ENCODE results near the gene ISOC2. TPM values are rescaled to one million over a fixed set of nuclear protein-coding genes. Genes with fewer than 3 reads are reported as not detected.
A peak's percentile ranks its signal among the peaks of the same experiment; 100 is the strongest.

Gene ISOC2
- total and polyA plus RNA-seq, 3 experiments from 2014 or later = 32.0 to 38.8 (median 33.7) TPM

DNA sequence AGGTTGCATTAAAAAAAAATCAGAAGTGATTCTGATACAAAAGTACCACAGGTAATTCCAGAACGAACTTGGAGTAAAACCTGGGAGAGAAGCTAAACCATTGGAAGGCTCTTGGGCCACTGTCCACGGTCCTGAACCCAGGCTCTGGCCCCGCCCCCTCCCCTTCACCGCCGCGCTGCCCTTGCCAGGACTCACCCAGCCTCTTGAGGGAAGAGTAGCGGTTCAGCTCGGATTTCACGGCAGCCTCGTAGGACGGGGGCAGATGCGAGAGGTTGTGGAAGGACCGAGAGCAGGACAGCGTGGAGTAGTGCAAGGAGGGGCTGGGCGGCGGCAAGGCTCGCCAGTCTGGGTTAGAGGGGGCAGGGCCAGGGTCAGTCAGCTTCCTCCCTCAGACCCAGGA, 24.0 kb downstream of the ISOC2 start:
- H3K27me3 ChIP-seq (ENCODE audit: insufficient read depth, low read length, poor library complexity, severe bottlenecking) = peaks cover 44% of the 10 kb centered on the region
- DNase-seq = no peak
- CTCF ChIA-PET = interaction anchor here (1.0 to 1.1 kb wide), 2 partner anchors 31 to 66 kb away, joined by 3 to 4 read pairs; no protein-coding TSS in a partner anchor

DNA sequence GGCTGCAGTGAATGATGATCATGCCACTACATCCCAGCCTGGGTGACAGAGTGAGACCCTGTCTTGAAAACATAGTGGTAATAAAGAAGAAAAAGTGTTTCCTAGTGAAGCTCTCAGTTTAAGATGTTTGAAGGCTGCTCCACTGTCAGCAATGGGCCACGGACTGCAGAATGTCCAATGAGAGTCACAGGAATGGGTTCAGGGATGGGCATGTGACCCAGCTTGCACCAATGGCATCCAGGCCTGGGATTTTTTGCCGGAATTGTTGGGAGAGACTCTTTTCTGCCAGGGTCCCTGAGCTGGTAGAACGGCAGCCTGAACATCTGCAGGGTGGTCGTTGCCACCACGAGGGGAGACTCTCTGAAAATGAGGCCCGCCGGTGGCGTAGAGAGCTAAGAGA, 24.6 kb downstream of the ISOC2 start:
- H3K27me3 Mint-ChIP-seq = peaks cover 46 to 54% of the 10 kb centered on the region in 2 donors
- no peaks in the 10 kb centered on the region for H3K9me3 ChIP-seq (ENCODE audit: low read length)
- no peak for DNase-seq
- H3K36me3 ChIP-seq (ENCODE audit: insufficient read depth, low read length) = no peaks in the 10 kb centered on the region
- H3K4me3 ChIP-seq (ENCODE audit: low read length) = no peak overlapping the region
- peaks cover 12 to 19% (median 13%) of the 10 kb centered on the region in 3 donors for H3K4me1 Mint-ChIP-seq
- peaks cover 48% of the 10 kb centered on the region for H3K27me3 ChIP-seq (ENCODE audit: insufficient read depth, low read length, poor library complexity, severe bottlenecking)
- H3K9me3 Mint-ChIP-seq = peaks cover 0 to 3% (median 3%) of the 10 kb centered on the region in 5 donors
- H3K27ac Mint-ChIP-seq = no peak overlapping the region
- ChIA-PET CTCF (interaction anchor here (1.0 to 1.1 kb wide), 2 partner anchors 32 to 67 kb away, joined by 3 to 4 read pairs; no protein-coding TSS in a partner anchor), POLR2A (no interaction called here)
- H3K4me3 Mint-ChIP-seq = no peak overlapping the region
- no peak overlapping the region for H3K27ac ChIP-seq (ENCODE audit: low read depth, low read length)
- peaks cover 12% of the 10 kb centered on the region for H3K4me1 ChIP-seq (ENCODE audit: insufficient read depth, low read length)
- H3K36me3 Mint-ChIP-seq = peaks cover 0 to 5% (median 1%) of the 10 kb centered on the region in 3 donors

More for the DNA sequence above, 24.0 kb downstream of the ISOC2 start:
- peaks cover 13 to 19% (median 14%) of the 10 kb centered on the region in 3 donors for H3K4me1 Mint-ChIP-seq
- peaks cover 15% of the 10 kb centered on the region for H3K4me1 ChIP-seq (ENCODE audit: insufficient read depth, low read length)
- peaks cover 43 to 51% of the 10 kb centered on the region in 2 donors for H3K27me3 Mint-ChIP-seq
- POLR2A ChIA-PET = no interaction called here
- H3K27ac Mint-ChIP-seq = no peak overlapping the region
- no peak overlapping the region for H3K4me3 ChIP-seq (ENCODE audit: low read length)
- H3K27ac ChIP-seq (ENCODE audit: low read depth, low read length) = no peak overlapping the region
- peaks cover 0 to 5% (median 1%) of the 10 kb centered on the region in 3 donors for H3K36me3 Mint-ChIP-seq
- H3K9me3 ChIP-seq (ENCODE audit: low read length) = no peaks in the 10 kb centered on the region
- peaks cover 0 to 3% (median 3%) of the 10 kb centered on the region in 5 donors for H3K9me3 Mint-ChIP-seq
- H3K36me3 ChIP-seq (ENCODE audit: insufficient read depth, low read length) = no peaks in the 10 kb centered on the region
- H3K4me3 Mint-ChIP-seq = no peak overlapping the region

DNA sequence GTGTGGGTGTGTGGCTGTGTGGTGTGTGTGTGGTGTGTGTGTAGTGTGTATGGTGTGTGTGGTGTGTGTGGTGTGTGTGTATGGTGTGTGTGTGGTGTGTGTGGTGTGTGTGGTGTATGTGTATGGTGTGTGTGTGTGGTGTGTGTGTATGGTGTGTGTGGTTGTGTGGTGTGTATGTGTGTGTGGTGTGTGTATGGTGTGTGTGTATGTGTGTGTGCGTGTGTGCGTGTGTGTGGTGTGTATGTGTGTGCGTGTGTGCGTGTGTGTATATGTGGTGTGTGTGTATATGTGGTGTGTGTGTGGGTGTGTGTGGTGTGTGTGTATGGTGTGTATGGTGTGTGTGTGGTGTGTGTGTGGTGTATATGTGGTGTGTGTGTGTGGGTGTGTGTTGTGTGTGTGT, 26.4 kb downstream of the ISOC2 start:
- Histone ChIP-seq H3K36me3 (ENCODE audit: insufficient read depth, low read length) (no peaks in the 10 kb centered on the region), H3K4me1 (ENCODE audit: insufficient read depth, low read length) (no peaks in the 10 kb centered on the region), H3K4me3 (ENCODE audit: low read length) (no peak overlapping the region), H3K9me3 (ENCODE audit: low read length) (no peaks in the 10 kb centered on the region), H3K27me3 (ENCODE audit: insufficient read depth, low read length, poor library complexity, severe bottlenecking) (peaks cover 41% of the 10 kb centered on the region), H3K27ac (ENCODE audit: low read depth, low read length) (no peak overlapping the region)
- DNase-seq = no peak
- Mint-ChIP-seq H3K9me3 (peaks cover 0 to 3% (median 3%) of the 10 kb centered on the region in 5 donors), H3K27ac (no peak overlapping the region), H3K4me1 (peaks cover 0 to 7% (median 1%) of the 10 kb centered on the region in 3 donors), H3K4me3 (no peak overlapping the region), H3K27me3 (peaks cover 43 to 57% of the 10 kb centered on the region in 2 donors), H3K36me3 (peaks cover 0 to 10% (median 0%) of the 10 kb centered on the region in 3 donors)
- POLR2A ChIA-PET = no interaction called here
- CTCF ChIA-PET = no interaction called here

DNA sequence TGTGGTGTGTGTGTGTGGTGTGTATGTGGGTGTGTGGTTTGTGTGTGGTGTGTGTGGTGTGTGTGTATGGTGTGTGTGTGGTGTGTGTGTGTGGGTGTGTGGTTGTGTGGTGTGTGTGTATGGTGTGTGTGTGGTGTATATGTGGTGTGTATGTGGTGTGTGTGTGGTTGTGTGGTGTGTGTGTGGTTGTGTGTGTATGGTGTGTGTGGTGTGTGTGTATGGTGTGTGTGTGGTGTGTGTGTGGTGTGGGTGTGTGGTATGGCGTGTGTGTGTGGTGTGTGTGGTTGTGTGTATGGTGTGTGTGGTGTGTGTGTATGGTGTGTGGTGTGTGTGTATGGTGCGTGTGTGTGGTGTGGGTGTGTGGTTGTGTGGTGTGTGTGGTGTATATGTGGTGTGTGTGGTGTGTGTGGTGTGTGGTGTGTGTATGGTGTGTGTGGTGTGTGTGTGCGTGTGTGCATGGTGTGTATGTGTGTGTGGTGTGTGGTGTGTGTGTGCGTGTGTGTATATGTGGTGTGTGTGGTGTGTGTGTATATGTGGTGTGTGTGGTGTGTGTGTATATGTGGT, 27.0 kb downstream of the ISOC2 start:
- POLR2A ChIA-PET = no interaction called here
- DNase-seq = no peak
- no peaks in the 10 kb centered on the region for H3K9me3 ChIP-seq (ENCODE audit: low read length)
- Mint-ChIP-seq H3K27ac (no peak overlapping the region), H3K27me3 (peaks cover 44 to 57% of the 10 kb centered on the region in 2 donors), H3K4me1 (peaks cover 0 to 7% (median 0%) of the 10 kb centered on the region in 3 donors), H3K9me3 (peaks cover 0 to 3% (median 3%) of the 10 kb centered on the region in 5 donors), H3K4me3 (no peak overlapping the region), H3K36me3 (peaks cover 0 to 10% (median 0%) of the 10 kb centered on the region in 3 donors)
- CTCF ChIA-PET = no interaction called here
- H3K36me3 ChIP-seq (ENCODE audit: insufficient read depth, low read length) = no peaks in the 10 kb centered on the region
- no peak overlapping the region for H3K27ac ChIP-seq (ENCODE audit: low read depth, low read length)
- peaks cover 36% of the 10 kb centered on the region for H3K27me3 ChIP-seq (ENCODE audit: insufficient read depth, low read length, poor library complexity, severe bottlenecking)
- no peaks in the 10 kb centered on the region for H3K4me1 ChIP-seq (ENCODE audit: insufficient read depth, low read length)
- no peak overlapping the region for H3K4me3 ChIP-seq (ENCODE audit: low read length)

DNA sequence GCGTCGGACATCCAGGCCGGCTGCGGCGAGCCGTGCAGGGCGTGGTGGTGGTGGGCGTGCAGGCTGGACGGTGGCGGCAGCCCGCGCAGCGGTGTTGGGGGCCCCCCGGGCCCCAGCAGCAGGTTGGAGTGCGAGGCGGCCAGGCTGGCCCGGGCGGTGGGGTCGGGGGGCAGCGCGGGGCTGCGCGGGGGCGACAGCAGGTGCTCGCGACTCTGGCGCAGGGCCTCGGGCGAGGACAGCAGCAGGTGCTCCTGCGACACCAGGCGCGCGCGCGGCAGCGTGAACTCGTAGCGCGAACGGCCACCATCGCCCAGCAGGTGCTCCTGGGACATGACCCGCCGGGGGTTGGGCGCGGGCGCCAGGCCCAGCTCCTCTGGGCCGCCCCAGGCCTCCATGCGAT, 28.1 kb downstream of the ISOC2 start:
- Histone ChIP-seq H3K4me3 (ENCODE audit: low read length) (no peak overlapping the region), H3K27me3 (ENCODE audit: insufficient read depth, low read length, poor library complexity, severe bottlenecking) (peaks cover 34% of the 10 kb centered on the region), H3K27ac (ENCODE audit: low read depth, low read length) (no peak overlapping the region), H3K36me3 (ENCODE audit: insufficient read depth, low read length) (no peaks in the 10 kb centered on the region), H3K4me1 (ENCODE audit: insufficient read depth, low read length) (no peaks in the 10 kb centered on the region), H3K9me3 (ENCODE audit: low read length) (no peaks in the 10 kb centered on the region)
- Mint-ChIP-seq H3K4me1 (peaks cover 0 to 7% (median 0%) of the 10 kb centered on the region in 3 donors), H3K9me3 (peaks cover 0 to 2% (median 0%) of the 10 kb centered on the region in 5 donors), H3K36me3 (peaks cover 0 to 5% (median 0%) of the 10 kb centered on the region in 3 donors), H3K27ac (no peak overlapping the region), H3K4me3 (no peak overlapping the region), H3K27me3 (peaks cover 40 to 55% of the 10 kb centered on the region in 2 donors)
- POLR2A ChIA-PET = no interaction called here
- DNase-seq = no peak
- CTCF ChIA-PET = no interaction called here

DNA sequence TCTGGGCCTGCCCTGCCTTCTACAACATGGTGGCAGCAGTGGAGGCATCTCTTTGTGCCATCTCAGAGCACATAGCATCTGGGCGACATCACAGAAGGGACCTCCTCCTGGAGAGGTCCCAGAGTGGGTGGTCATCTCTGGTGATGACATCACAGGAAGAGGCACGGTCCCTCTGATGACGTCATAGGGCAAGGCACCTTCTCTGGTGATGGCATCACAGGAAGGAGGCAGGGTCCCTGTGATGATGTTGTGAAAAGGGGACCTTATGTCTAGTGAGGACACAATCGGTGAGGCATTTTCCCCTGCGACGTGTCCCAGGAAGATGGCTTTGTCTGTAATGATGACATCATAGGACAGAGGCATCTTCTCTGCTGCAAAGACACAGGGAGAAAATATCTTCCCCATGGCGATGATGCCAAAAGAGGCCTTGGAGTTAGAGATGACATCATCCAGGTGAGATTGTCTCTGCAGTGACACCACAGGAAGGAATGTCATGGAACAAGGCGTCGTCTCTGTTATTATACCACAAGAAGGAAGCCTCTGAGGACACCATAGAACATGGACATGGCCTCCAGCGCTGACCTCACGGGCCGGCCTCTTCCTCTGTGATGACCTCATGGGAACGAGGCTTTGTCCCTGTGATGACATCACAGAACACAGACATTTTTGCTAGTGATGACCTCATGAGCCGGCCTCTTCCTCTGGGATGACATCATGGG, 29.0 kb downstream of the ISOC2 start:
- POLR2A ChIA-PET = no interaction called here
- H3K9me3 Mint-ChIP-seq = no peaks in the 10 kb centered on the region
- peaks cover 35% of the 10 kb centered on the region for H3K27me3 ChIP-seq (ENCODE audit: insufficient read depth, low read length, poor library complexity, severe bottlenecking)

DNA sequence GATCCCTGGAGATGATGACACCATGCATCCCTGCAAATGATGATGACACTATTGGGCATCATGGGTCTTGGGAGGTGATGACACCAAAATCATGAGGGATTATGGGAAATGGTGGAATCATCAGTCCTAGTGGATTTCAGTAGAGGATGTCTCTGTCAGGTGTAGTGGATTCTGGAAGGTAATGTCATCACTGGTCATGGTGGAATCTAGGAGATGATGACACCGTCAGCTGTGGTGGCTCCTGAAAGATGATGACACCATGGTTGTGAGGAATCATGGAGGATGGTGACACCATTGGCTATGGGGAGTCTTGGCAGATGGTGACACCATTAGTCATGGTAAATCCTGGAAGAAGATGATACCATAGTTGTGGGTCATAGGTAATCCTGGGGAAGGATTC, 30.3 kb downstream of the ISOC2 start:
- Mint-ChIP-seq H3K4me3 (no peak overlapping the region), H3K27ac (peak overlapping the region in 1 of 8 donors; percentile 17), H3K27me3 (peaks cover 30 to 53% of the 10 kb centered on the region in 2 donors)

More for the DNA sequence above, 29.0 kb downstream of the ISOC2 start:
- H3K4me3 Mint-ChIP-seq = no peak overlapping the region
- peaks cover 39 to 58% of the 10 kb centered on the region in 2 donors for H3K27me3 Mint-ChIP-seq
- H3K36me3 Mint-ChIP-seq = peaks cover 0 to 5% (median 0%) of the 10 kb centered on the region in 3 donors
- CTCF ChIA-PET = no interaction called here
- H3K4me1 Mint-ChIP-seq = peaks cover 0 to 7% (median 0%) of the 10 kb centered on the region in 3 donors
- H3K27ac ChIP-seq (ENCODE audit: low read depth, low read length) = no peak overlapping the region
- no peaks in the 10 kb centered on the region for H3K4me1 ChIP-seq (ENCODE audit: insufficient read depth, low read length)
- no peaks in the 10 kb centered on the region for H3K36me3 ChIP-seq (ENCODE audit: insufficient read depth, low read length)
- no peak overlapping the region for H3K4me3 ChIP-seq (ENCODE audit: low read length)
- no peak overlapping the region for H3K27ac Mint-ChIP-seq
- DNase-seq = no peak
- H3K9me3 ChIP-seq (ENCODE audit: low read length) = no peaks in the 10 kb centered on the region

DNA sequence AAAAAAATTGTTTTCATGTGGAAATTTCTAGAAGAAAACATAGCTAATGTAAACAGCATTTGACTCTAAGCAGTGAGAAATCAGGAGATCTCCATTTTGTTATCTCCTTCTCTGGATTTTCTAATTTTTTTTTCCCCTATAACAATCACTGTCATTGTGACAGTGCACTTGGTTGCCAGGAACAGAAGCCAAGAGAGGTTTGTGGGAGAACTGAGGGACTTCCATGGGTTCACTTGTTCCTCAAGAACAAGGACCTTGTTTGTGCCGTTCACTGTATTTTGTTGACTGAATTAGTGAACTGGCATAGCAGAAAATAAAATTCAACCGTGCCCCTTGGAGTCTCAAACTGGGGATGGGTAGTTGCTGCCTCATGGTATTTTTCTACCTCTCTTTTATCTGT, 35.4 kb downstream of the ISOC2 start:
- H3K4me1 ChIP-seq (ENCODE audit: insufficient read depth, low read length) = peaks cover 14% of the 10 kb centered on the region
- no peak overlapping the region for H3K4me3 ChIP-seq (ENCODE audit: low read length)
- ChIA-PET POLR2A (no interaction called here), CTCF (interaction anchor here (1.1 kb wide), 1 partner anchor 284 kb away, joined by 3 read pairs; no protein-coding TSS in a partner anchor)
- no peaks in the 10 kb centered on the region for H3K36me3 ChIP-seq (ENCODE audit: insufficient read depth, low read length)
- Mint-ChIP-seq H3K4me1 (peaks cover 6 to 12% (median 8%) of the 10 kb centered on the region in 3 donors), H3K27me3 (peaks cover 29 to 54% of the 10 kb centered on the region in 2 donors), H3K36me3 (peaks cover 0 to 2% (median 2%) of the 10 kb centered on the region in 3 donors), H3K27ac (no peak overlapping the region), H3K9me3 (no peaks in the 10 kb centered on the region), H3K4me3 (no peak overlapping the region)
- H3K27me3 ChIP-seq (ENCODE audit: insufficient read depth, low read length, poor library complexity, severe bottlenecking) = peaks cover 11% of the 10 kb centered on the region
- no peak overlapping the region for H3K27ac ChIP-seq (ENCODE audit: low read depth, low read length)
- no peak for DNase-seq
- H3K9me3 ChIP-seq (ENCODE audit: low read length) = no peaks in the 10 kb centered on the region

More for the DNA sequence above, 30.3 kb downstream of the ISOC2 start:
- H3K4me1 Mint-ChIP-seq = no peaks in the 10 kb centered on the region
- DNase-seq = no peak
- Histone ChIP-seq H3K9me3 (ENCODE audit: low read length) (no peaks in the 10 kb centered on the region), H3K36me3 (ENCODE audit: insufficient read depth, low read length) (no peaks in the 10 kb centered on the region), H3K27ac (ENCODE audit: low read depth, low read length) (no peak overlapping the region), H3K4me1 (ENCODE audit: insufficient read depth, low read length) (no peaks in the 10 kb centered on the region), H3K27me3 (ENCODE audit: insufficient read depth, low read length, poor library complexity, severe bottlenecking) (peaks cover 35% of the 10 kb centered on the region), H3K4me3 (ENCODE audit: low read length) (no peak overlapping the region)
- ChIA-PET POLR2A (no interaction called here), CTCF (no interaction called here)
- H3K36me3 Mint-ChIP-seq = peaks cover 0 to 5% (median 0%) of the 10 kb centered on the region in 3 donors
- no peaks in the 10 kb centered on the region for H3K9me3 Mint-ChIP-seq
